HG03135 (cell line): ENCODE data around the gene LIMD2.

ENCODE experiments used
- ATAC-seq: cut with Tn5 transposase; IDR thresholded peaks from one replicate; pipeline ENCODE4 v1.9.1; 2021; ENCODE audit warnings: mild to moderate bottlenecking, moderate library complexity; ENCODE audit not compliant: unreplicated experiment

LIMD2 gene

DNA sequence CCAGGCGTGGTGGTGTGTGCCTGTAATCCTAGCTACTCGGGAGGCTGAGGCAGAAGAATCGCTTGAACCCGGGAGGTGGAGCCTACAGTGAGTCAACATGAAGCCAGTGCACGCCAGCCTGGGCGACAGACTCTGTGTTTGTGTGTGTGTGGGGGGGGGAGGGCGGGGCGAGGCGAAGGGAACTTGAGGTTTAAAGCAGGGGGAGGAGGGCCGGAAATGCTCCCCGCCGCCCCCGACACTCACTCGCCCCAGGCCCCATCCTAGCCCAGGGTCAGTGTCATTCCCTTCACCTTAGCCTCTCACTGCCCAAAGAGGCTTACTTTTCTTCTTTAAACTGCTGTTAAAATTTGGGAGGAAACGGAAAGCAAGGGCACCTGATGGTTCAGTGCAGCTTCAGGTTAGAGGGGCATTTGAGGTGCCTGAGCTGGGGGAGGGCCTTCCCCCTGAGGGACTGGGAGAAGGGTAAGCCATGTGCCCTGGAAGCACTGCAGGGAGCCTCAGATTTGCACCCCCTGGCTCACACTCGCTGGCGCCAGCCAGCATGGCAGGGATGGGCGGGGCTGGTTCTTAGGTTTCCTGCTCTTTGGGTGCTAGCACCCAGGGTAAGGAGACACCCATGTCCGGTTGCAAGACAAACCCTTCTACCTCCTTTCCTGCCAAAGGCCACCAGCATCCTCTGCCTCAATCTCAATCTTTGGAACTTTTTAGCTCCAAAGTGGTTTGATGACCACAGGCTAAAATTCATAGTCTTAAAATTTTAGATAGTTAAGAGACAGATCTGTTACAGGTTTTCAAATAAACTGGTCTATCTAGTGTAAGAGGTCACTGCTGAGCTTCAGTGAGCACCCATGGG lies 2.2 kb upstream of the LIMD2 start:
- no peak for ATAC-seq

- ATAC-seq: no peak
These were observed 1.5 kb upstream of the LIMD2 start for GRCh38 chr17:63701456-63701820.

DNA sequence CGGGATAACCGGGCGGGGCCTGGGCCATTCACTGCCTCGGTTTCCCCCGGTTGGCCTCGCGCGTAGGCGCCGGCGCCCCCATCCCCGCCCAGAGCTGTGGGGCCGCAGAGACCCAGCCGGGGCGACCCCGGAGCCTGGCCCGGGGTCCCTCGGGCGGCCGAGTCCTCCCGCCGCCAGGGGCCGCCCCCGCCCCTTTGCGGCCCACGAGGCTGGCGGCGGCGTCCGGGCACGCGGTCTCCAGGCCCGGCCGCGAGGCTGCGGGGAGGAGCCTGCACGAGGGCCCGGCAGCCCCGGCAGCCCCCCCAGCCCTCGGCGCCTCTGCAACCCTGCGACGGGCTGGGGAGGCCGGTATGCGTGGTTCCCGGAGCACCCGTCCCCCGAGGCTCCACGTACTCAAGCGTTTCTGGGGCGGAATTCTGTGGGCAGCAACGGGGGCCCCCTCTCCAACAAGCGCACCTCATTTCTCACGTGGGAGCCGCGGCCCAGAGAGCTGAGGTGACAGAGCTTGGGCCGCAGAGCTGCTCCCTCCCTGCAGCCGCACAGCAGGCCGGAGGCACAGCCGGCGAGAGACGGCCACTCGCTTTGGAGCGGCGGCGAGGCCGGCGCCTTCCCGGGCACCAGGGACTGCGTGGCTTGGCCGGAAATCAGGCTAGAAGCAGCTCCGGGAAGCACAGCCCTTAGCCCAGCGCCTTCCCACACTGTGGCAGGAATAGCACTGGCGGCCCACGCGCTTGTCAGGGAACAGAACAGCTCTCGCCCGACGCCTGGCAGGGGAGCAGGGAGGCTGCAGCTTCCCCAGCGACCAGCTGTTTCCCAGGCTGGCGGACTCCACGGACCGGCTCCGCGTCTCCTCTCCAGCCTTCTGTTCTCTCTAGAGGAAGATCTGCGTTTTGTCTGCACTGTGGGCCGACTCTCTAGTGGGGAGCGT lies 867 bp upstream of the LIMD2 start:
- ATAC-seq: no peak

DNA sequence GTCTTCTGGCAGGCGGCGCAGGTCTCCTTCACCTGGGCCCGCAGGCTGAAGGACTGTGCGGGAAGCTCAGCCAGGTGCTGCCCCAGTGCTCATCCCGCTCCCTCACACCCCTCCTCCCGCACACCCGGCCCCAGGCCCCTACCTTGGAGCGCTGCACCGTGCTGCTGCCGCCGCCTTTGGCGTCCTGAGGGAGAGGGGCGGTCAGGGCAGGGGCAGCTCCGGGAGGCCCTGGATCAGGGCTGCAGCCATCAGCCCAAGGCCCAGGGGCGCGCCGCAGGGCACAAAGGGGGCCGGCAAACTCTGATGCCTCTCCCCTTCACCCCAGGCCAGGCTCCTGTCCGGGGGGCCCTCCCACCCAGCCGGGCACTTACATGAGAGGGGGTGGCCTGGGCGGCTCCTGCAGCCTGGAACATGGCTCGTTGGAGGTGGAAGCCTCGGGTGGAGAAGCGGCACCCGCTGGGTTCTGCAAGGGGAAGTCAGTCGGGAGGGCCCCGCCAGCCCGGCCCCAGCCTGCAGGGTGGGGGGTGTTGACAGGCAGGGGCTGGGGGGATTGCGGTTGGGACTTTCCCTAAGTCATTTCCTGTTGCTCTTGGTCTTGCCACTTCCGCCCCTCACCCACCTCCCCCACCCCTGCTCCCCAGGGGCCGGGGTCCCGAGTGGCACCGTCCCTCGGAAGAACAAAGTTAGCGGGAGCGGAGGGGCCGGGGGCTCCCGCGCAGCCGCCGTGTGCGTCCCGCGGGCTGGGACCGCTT lies 863 bp downstream of the LIMD2 start:
- ATAC-seq: peak; percentile 30

DNA sequence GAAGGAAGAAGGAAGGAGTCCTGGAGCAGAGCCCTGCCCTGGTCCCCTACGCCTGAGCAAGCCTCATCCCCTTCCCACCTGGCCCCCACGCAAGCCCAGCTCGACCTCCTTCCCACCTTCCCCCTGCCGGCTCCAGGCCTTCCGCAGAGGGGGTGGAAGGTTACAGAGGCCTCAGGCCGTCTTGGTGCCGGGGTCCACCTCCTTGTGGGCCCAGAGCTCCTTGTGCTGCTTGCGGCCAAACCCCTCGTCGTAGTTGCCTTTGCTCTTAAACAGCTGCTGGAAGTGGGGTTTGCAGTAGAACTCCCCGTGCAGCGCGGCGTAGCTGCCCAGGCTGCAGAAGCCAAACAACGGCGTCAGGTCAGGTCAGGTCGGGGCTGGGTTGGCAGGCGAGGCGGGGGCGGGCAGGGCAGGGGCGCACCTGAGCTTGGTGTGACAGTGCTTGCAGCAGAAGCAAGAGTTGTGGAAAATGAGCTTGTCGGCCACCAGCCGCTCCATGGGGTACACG lies 1.5 kb downstream of the LIMD2 start:
- no peak for ATAC-seq

DNA sequence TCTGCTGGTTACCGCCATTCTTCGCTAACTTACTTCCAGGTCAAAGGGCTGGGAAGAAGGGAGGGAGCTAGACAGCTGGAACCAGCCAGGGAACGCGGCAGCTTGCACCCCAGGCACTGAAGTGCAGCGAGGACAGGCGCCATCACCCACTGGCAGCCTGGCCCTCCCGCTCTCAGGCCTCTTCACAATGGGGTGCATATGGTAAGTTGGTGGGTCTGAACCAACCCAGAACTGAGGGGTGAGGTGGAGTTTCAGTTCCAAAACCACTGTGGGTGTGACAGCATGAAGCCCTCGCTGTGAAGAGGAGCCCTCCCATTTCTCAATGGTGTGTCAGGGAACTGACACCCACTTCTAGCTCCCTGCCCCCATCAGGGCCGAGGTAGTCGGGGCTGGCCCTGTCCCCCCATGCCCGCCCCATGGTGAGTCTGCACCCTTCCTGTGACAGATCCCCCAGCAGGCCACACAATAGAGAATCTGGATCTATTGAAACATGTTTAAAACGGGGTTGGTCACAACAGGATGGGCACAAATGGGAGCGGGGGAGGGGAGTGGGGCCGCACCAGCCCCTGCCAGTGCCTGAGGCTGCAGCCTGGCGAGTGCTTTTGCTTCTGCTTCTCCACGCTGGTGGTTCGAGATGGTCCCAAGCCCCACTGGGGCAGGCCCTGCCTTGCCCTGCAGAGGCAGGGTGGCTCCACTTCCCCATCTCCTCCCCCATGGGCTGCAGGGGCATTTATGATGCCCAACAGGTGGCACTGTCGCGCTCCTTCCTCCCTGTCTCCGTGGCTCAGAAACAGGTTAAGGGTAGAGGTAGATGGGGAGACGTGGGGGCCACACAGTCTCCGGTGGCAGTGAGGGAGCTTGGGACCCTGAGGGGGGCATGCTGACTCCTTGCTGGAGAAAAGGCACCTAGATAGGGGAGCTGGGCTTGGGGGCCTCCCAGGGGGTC lies 2.3 kb downstream of the LIMD2 start:
- ATAC-seq: no peak

GRCh38 chr17:63696381-63696961 lies 3.5 kb downstream of the LIMD2 start:
- no peak for ATAC-seq

- no peak for ATAC-seq
These were observed 4.0 kb downstream of the LIMD2 start for GRCh38 chr17:63695889-63696288.

DNA sequence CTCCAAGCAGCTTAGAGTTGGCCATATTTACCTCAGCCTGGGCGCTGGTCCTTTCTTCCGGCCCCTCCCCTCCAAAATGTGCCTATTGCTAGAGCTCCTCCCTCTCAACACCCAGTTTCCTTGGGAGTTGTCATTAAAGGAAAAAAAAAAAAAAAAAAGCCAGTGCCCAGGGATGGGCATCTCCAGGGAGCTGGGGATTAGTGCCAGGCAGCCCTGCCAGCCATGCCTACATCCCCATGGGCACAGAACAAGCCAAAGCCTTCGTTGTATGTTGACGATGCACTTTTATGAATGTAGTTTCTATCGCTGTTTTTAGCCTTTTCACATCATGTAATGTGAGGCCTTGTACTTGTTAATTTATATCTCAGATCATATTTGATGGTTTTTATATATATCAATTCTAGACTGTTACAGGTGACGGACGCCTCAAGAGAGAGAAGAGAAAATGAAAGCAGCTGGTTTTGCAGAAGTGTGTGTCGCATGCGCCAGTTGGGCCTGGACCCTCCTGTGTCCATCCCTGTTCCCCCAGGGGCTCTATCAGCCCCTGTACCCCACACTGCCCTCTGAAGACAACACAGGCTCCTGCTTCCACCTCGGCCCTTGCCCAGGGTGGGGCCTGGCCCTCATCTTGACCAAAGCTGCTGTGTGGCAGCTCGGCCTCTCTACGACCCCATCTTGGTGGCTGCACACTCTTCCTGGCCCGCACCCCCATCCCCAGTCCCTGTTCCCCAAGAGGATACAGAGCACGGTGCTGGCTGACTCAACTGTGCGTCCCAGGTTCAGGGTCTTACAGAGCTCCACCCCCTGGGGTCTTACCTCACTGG lies 4.8 kb downstream of the LIMD2 start:
- ATAC-seq: no peak

GRCh38 chr17:63694229-63694949 lies 5.5 kb downstream of the LIMD2 start:
- no peak for ATAC-seq

DNA sequence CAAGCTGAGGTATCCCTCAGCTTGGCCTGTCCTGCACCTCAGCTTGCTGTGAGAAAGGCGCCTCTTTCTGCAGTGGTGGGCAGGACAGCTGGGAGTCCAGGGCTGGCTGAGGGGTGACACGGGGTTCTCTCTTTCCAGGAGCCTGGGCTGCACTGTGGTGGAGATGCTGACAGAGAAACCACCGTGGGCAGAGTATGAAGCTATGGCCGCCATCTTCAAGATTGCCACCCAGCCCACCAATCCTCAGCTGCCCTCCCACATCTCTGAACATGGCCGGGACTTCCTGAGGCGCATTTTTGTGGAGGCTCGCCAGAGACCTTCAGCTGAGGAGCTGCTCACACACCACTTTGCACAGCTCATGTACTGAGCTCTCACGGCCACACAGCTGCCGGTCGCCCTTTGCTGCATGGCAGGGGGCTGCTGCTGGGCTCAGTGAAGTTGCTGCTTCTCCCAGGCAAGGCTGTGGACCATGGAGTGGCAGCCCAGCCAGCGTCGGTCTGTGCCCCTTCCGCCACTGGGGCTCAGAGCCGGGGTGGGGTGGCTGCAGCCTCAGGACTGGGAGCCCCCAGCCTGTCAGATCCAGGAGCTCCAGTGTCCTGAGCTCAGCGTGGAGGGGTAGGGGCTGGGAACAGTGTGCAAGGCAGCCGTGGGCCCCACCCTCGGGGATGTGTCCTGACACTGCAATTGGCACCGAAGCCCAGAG lies 6.4 kb downstream of the LIMD2 start:
- no peak for ATAC-seq

DNA sequence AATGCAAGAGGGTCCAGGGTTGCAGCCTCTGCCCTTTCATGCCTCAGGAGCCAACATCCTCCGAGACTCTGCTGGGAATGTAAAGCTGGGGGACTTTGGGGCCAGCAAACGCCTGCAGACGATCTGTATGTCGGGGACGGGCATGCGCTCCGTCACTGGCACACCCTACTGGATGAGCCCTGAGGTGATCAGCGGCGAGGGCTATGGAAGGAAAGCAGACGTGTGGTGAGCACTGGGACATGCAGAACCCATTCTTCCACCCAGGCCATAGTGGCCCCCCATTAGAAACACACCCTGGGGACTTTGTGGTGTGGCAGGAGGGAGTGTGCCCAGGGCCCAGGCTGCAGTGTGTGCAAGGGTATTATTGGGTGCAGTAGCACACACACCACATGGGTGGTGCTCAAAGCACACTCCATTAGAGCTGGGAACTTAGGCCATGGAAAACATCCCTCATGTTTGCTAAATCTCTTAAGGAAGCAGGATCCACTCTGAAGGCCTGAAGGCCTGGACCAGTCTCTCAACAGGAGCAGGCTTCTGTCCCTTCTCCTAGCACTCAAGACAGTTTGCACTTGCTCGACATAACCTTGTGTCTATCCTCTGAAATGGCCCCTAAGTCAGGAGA lies 7.6 kb downstream of the LIMD2 start:
- ATAC-seq: no peak

GRCh38 chr17:63689479-63689878 lies 10.4 kb downstream of the LIMD2 start:
- no peak for ATAC-seq

DNA sequence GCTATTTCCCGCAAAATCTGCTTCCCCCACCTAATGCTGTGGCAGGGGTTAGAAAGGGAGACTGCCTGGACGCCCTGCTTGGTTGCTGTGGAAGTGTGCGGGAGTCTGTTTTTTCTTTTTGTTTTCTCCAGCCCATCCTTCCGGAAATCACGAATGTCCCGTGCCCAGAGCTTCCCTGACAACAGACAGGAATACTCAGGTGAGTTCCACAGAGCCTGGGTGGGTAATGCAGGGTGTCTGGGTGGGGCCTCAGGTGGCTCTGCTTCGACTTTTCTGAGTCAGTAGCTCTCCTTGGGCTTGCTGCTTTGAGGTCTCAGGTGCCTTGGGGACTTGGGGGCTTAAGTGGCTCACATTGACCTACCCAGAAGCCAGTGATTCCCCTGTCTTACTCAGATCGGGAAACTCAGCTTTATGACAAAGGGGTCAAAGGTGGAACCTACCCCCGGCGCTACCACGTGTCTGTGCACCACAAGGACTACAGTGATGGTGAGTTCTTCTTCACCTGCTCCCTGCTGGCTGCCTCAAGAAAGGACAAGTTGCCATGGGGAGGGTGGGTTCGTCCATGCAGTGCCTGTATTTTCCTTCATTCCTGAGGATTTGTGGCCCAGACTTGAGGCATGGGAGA lies 11.4 kb downstream of the LIMD2 start:
- no peak for ATAC-seq

DNA sequence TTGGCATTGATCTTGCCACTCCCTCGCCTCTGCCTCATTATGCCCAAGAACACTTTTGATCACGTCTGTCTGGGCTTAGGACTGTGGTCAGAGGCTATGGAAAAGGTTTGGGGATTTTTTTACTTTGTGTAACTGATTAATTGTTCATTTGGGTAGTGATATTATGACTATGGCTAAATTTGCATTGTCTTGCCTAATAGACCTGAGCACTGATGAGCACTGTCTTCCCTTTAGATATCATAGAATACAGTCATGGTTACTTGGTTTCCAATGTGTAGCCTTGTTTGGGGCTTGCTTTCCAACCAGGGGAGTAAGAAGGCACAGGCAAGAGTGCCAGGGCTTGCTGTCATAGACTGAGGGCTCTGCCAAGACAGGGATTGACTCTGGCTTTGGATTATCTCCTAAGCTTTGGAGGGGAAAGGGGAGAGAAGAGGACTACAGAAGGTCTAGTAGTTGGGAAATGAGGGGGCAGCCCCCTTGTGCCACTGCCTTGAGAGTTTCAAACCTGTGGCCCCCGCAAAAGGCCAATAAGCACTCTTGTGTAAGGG lies 13.7 kb downstream of the LIMD2 start:
- ATAC-seq: no peak

GRCh38 chr17:63685578-63685977 lies 14.3 kb downstream of the LIMD2 start:
- no peak for ATAC-seq
